Activated CD4-positive, alpha-beta T cell treated with anti-CD3 and anti-CD28 coated beads, Interleukin-2, amount 50 U/mL, for 24 hours (primary cell): ENCODE data around the gene KRT83.
A peak's percentile ranks its signal among the peaks of the same experiment; 100 is the strongest.

Source experiments
- DNase-seq, 2 donors: peaks; one replicate each; pipeline ENCODE4 v3.0.0-alpha.2; 2020; ENCODE audit warnings: low read depth in 1 of 2, low spot score in 1 of 2

The KRT83 gene

GRCh38 chr12:52332381-52332780, 11.2 kb upstream of the KRT83 start:
- no peak for DNase-seq

GRCh38 chr12:52331833-52332232, 10.6 kb upstream of the KRT83 start:
- DNase-seq, result no peak

DNA sequence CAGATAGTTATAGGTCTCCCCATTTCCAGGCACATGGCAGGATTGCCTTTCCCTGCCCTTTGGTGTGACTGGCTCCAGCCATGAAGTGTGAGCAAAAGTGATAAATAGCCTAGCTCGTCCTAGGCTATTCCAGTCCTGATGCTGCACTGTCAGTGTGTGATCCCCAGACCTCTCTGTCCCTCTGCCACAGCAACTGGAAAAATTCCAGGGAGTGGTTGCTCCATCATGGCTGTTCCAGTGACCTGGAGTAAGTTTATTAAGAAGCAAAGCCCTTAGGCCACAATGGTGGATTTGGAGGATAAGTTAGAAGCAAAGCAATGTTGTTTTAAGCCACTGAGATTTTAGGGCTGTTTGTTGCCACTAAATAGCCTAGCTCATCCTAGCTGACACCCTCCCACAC, 9.8 kb upstream of the KRT83 start:
- no peak for DNase-seq

GRCh38 chr12:52327830-52328500, 6.8 kb upstream of the KRT83 start:
- DNase-seq, result no peak

DNA sequence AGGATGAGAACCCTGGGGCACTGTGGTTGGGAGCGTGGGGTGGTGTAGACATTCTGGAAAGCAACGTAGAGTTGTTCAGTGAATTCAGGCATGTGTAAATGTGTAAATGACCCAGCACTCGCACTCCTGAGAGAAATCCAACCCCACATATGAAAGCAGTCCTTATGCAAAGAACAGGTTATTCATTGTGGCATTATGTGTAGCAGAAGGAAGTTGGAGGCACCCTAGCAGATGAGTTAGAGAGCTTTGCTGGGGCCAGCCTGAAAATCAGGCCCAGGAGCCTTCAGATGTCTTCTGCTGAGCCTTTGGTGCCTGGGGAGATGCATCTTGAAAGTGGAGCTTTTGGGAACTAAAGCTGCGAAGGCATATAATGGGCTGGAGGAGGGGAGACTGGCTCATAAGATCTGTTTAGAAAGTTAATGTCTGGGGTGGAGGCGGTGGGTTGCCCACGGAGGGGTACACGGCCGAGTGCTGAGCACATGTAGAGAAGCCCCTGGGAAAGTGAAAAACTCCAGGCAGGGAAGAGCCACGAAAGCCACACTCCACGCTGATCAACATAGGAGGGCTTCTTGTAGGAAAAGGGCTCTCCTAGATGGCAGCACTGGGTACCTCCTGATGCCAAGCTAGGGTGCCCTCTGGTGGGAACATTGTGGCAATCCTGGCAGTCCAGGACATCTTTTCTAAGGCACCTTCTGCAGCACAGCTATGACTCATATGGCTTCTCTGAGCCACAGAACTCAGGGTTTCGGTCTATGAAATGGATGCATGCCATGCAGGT, 6.0 kb upstream of the KRT83 start:
- DNase-seq, result peak; percentile 39 to 76

- no peak for DNase-seq
Measured at GRCh38 chr12:52324153-52324444, 2.9 kb upstream of the KRT83 start.

DNA sequence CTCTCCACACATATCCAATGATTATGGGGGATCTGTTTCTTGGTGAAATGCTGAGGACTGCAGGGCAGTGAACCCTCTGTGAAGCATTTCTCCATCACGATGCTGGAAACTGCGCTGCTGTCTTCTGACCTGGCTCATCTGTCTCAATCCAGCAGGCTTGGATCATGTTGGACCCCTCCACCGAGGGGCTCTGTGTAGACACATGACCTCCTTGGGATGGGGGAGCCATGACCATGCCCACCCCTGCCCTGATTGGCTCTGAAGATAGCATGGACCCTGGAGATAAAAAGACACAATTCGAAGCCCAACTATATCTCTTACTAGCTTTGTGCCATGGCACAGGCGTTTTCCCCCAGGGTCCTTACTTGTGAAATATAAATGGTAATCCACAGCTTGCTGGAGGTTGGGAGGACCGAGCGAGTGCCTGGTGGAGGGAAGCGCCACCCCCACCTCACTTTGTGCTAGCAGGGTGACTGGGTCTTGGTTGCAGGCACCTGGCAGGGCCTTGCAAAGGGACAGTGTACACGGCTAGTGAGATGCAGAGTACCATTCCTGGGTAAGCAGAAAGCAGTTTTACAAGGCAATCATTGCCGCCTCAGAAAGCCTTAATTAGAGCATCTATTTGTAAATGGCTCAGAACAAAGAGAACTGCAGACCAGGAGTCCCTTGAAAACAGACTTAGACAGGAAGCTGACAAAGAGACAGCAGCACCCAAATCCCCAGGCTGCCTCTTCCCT, 2.4 kb upstream of the KRT83 start:
- DNase-seq, result no peak

- no peak for DNase-seq
Measured at GRCh38 chr12:52323001-52323400, 1.8 kb upstream of the KRT83 start.

- no peak for DNase-seq
Measured at GRCh38 chr12:52322069-52322468, 871 bp upstream of the KRT83 start.

DNA sequence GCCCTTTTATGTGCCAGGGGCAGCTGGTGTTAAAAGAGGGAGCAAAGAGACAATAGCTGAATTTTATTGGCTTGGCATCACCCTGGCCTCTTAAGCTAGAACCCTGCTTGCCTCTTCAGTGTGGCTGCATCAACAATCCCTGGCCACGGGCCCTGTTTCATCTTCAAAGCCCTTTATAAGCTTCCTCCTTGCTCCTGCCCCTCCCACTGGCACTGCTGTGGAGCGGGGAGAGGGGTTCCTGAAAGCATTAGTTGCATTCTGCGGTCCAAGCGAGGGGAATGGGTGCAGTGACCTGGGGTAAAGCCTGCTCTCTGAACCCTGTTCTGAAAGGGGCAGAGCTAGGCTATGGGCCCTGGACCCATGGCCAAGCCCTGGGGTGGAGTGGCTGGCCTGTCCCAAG, 220 bp upstream of the KRT83 start:
- DNase-seq, result no peak

GRCh38 chr12:52319097-52319496, 2.1 kb downstream of the KRT83 start:
- DNase-seq, result no peak

- no peak for DNase-seq
Measured at GRCh38 chr12:52318241-52318990, 2.8 kb downstream of the KRT83 start.

DNA sequence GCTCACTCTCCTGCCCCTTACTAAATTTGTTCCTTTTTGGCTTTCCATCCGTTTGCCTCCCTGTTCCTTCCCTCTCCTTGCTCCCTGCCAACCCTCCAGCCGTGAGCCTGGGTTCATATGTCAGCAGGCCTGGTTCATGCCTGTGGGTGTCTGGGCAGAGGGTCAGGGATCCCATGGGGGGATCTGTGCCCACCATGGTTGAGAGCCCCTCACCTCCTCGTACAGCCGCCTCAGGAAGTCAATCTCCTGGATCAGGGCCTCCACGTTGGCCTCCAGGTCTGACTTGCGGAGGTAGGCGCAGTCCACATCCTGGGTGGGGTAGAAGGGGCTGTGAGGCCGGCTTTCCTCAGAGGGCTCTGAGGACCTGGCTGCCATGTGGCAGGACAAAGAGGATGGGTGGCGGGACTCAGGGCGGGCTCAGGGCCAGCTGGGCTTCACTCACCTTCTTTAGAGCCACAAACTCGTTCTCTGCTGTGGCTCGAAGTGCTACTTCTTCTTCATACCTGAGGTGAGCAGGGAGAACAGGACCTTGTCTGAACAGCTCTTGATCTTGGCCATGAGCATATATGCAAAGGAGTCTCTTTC, 3.6 kb downstream of the KRT83 start:
- DNase-seq, result no peak

DNA sequence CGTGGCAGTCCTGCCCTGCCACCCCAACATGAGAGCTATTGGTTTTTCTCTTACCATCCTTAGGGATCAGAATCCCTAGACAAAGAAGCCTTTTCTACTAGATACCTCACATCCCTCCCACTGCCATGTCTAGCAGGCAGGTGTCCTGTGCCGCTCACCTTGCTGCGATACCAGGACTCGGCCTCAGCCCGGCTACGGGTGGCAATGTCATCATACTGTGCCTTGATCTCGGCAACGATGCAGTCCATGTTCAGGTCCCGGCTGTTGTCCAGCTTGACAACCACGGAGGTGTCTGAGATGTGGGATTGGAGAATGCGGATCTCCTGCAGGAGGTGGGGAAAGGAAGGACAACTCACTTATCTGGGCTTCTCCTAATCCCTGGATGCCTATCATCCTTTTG, 4.5 kb downstream of the KRT83 start:
- DNase-seq, result no peak

GRCh38 chr12:52316290-52316689, 4.9 kb downstream of the KRT83 start:
- DNase-seq, result no peak

- peak in 1 of 2 donors; percentile 11 for DNase-seq
Measured at GRCh38 chr12:52315721-52316120, 5.5 kb downstream of the KRT83 start.

- DNase-seq, result no peak
Measured at GRCh38 chr12:52314511-52314910, 6.7 kb downstream of the KRT83 start.

DNA sequence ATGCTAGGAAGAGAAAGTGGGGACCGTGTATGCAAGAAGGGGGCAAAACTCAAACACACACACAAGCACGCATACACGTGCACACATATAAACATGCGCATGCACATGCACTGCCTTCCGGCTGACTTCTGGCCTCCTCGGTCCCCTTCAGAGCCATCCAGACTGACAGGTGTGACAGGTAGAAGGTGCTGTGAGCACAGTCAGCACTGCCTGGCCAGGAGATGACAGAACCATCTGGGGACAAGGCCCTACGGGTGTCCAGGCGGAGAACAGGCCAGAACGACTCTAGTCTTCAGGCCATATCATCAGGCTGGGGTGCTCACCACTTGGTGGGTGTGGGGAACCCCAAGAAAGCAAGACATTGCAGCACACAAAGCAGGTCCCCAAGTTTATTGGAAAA, 7.3 kb downstream of the KRT83 start:
- DNase-seq, result no peak

- no peak for DNase-seq
Measured at GRCh38 chr12:52313461-52313860, 7.7 kb downstream of the KRT83 start.

DNA sequence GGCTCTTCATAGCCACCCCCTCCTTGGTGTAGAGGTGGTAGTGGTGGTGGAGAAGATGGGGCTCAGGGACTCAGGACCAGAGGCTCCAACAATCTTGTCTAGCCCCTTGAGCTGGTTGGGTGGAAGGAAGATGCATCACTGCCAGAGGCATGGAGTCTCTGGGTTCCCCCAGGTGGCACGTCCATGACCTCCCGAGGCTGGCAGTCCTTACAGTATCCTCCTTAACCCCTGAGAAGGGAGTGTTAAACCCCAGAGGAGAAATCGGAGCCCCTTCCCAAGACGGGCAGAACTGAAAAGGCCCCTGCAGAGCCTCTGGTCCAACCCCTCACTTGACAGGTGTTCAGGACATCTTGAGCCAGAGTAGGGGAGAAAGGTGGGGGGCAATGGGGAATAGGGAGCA, 9.1 kb downstream of the KRT83 start:
- no peak for DNase-seq

DNA sequence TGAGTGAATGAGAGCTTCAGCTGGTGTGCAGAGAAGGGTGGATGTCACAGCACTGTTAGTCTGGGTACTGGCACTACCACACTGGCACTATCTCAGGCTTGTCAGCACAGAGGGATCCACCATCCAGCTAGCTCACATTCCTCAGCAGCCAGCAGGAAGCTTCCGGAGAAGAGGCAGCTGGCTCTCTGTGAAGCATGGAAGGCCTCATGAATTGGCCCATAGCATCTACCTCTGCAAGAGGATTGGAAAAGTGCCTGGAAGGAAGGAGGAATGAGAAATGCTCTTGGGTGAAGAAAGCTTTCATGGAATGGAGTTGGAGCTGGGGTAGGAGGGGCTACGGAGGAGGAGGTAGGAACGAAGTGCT, 9.9 kb downstream of the KRT83 start:
- no peak for DNase-seq
